MM.1S (cell line): ENCODE measurements around the gene ZNF740.

ENCODE experiments used
- DNase-seq: peaks from one replicate; pipeline ENCODE4 v3.0.0-alpha.2; 2015
- H2AFZ ChIP-seq: fragments of 300-600 bp; sonication (generic); 2 replicates; pipeline ENCODE4 v1.6.0; 2016; ENCODE audit warnings: antibody characterized with exemption, low read length
- H3F3A ChIP-seq: fragments of 300-600 bp; sonication (generic); 2 replicates; pipeline ENCODE4 v1.6.1; 2016; ENCODE audit warnings: mild to moderate bottlenecking, antibody characterized with exemption, low read length, moderate library complexity, mixed read lengths; ENCODE audit not compliant: insufficient read depth
- H3K27ac ChIP-seq: fragments of 300-600 bp; sonication (generic); 2 replicates; pipeline ENCODE4 v1.5.1; 2016; ENCODE audit warnings: mild to moderate bottlenecking, low read length
- H3K27me3 ChIP-seq: fragments of 300-600 bp; sonication (generic); replicated peaks from 2 replicates; pipeline ENCODE4 v1.6.0; 2016; ENCODE audit warnings: low read length; ENCODE audit not compliant: insufficient read depth
- H3K36me3 ChIP-seq: fragments of 300-600 bp; sonication (generic); replicated peaks from 2 replicates; pipeline ENCODE4 v1.6.1; 2016; ENCODE audit warnings: mild to moderate bottlenecking, low read length, mixed read lengths; ENCODE audit not compliant: insufficient read depth
- H3K4me1 ChIP-seq: fragments of 300-600 bp; sonication (generic); 2 replicates; pipeline ENCODE4 v1.6.1; 2016; ENCODE audit warnings: low read length, mixed read lengths
- H3K4me2 ChIP-seq: fragments of 300-600 bp; sonication (generic); 2 replicates; pipeline ENCODE4 v1.6.0; 2016; ENCODE audit warnings: low read depth, low read length
- H3K4me3 ChIP-seq: fragments of 300-600 bp; sonication (generic); 2 replicates; pipeline ENCODE4 v1.5.1; 2016; ENCODE audit warnings: low read length, mixed read lengths
- H3K79me2 ChIP-seq: fragments of 300-600 bp; sonication (generic); 2 replicates; pipeline ENCODE4 v1.6.1; 2016; ENCODE audit warnings: mixed run types, low read length, mixed read lengths
- H3K9ac ChIP-seq: fragments of 300-600 bp; sonication (generic); 2 replicates; pipeline ENCODE4 v1.6.1; 2016; ENCODE audit warnings: low read length, mixed read lengths
- H3K9me2 ChIP-seq: fragments of 300-600 bp; sonication (generic); replicated peaks from 2 replicates; pipeline ENCODE4 v1.6.1; 2016; ENCODE audit warnings: mild to moderate bottlenecking, low read length, mixed read lengths; ENCODE audit not compliant: insufficient read depth
- H3K9me3 ChIP-seq: fragments of 300-600 bp; sonication (generic); replicated peaks from 2 replicates; pipeline ENCODE4 v1.6.1; 2016; ENCODE audit warnings: mild to moderate bottlenecking, low read length, mixed read lengths; ENCODE audit not compliant: insufficient read depth
- H4K20me1 ChIP-seq: fragments of 300-600 bp; sonication (generic); 2 replicates; pipeline ENCODE4 v1.6.1; 2016; ENCODE audit warnings: mild to moderate bottlenecking, low read length, moderate library complexity, mixed read lengths; ENCODE audit not compliant: insufficient read depth
- EZH2 ChIP-seq: fragments of 300-600 bp; sonication (generic); optimal IDR thresholded peaks from 2 replicates; pipeline ENCODE3; 2017; ENCODE audit warnings: low read depth, mild to moderate bottlenecking, antibody characterized with exemption, low read length, mixed read lengths
- EZH2phosphoT487 ChIP-seq: fragments of 300-600 bp; sonication (generic); IDR thresholded peaks from 2 replicates; pipeline ENCODE4 v1.6.1; 2018; ENCODE audit warnings: antibody characterized with exemption, low read length
- TF ChIP-seq, protein P1 (sequence below): fragments of 300-600 bp; sonication (generic); IDR thresholded peaks from 2 replicates; pipeline ENCODE4 v1.5.1; 2016; ENCODE audit warnings: antibody characterized with exemption, low read length, mixed read lengths

Gene ZNF740

DNA sequence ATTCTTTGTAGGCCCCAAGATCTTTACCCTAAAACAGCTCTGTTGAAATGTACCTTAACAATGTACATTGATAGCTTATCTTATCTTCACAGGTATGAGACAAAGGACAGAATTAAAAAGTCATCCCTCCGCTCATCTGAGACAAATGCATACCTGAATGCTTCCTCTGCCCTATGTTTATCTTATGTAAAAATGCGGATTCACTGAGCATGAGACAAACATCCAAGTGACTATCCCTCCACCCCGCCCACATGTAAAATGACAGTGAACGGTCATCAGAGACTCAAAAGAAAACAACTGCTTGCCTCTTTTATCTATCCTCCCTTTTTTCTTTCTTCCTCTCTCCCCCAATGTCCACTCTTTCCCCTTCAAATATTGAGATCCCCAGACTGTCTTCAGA lies 37.2 kb upstream of the ZNF740 start:
- H3K27ac ChIP-seq: no peak overlapping the region
- no peaks in the 10 kb centered on the region for H3K9me3 ChIP-seq
- no peaks in the 10 kb centered on the region for H3K4me1 ChIP-seq
- no peaks in the 10 kb centered on the region for H3K79me2 ChIP-seq
- no peaks in the 10 kb centered on the region for H3K27me3 ChIP-seq
- DNase-seq: no peak
- H3K9me2 ChIP-seq: no peaks in the 10 kb centered on the region
- peaks cover 5% of the 10 kb centered on the region; the same call in 1 of the 2 replicates for H3F3A ChIP-seq
- TF ChIP-seq EZH2: no peak
- TF ChIP-seq EZH2phosphoT487: no peak
- TF ChIP-seq, protein P1, sequence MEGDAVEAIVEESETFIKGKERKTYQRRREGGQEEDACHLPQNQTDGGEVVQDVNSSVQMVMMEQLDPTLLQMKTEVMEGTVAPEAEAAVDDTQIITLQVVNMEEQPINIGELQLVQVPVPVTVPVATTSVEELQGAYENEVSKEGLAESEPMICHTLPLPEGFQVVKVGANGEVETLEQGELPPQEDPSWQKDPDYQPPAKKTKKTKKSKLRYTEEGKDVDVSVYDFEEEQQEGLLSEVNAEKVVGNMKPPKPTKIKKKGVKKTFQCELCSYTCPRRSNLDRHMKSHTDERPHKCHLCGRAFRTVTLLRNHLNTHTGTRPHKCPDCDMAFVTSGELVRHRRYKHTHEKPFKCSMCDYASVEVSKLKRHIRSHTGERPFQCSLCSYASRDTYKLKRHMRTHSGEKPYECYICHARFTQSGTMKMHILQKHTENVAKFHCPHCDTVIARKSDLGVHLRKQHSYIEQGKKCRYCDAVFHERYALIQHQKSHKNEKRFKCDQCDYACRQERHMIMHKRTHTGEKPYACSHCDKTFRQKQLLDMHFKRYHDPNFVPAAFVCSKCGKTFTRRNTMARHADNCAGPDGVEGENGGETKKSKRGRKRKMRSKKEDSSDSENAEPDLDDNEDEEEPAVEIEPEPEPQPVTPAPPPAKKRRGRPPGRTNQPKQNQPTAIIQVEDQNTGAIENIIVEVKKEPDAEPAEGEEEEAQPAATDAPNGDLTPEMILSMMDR: no peak
- H3K36me3 ChIP-seq: no peaks in the 10 kb centered on the region
- no peak overlapping the region for H3K9ac ChIP-seq
- H2AFZ ChIP-seq: no peak overlapping the region
- no peak overlapping the region for H3K4me2 ChIP-seq
- H3K4me3 ChIP-seq: no peak overlapping the region
- no peaks in the 10 kb centered on the region for H4K20me1 ChIP-seq

DNA sequence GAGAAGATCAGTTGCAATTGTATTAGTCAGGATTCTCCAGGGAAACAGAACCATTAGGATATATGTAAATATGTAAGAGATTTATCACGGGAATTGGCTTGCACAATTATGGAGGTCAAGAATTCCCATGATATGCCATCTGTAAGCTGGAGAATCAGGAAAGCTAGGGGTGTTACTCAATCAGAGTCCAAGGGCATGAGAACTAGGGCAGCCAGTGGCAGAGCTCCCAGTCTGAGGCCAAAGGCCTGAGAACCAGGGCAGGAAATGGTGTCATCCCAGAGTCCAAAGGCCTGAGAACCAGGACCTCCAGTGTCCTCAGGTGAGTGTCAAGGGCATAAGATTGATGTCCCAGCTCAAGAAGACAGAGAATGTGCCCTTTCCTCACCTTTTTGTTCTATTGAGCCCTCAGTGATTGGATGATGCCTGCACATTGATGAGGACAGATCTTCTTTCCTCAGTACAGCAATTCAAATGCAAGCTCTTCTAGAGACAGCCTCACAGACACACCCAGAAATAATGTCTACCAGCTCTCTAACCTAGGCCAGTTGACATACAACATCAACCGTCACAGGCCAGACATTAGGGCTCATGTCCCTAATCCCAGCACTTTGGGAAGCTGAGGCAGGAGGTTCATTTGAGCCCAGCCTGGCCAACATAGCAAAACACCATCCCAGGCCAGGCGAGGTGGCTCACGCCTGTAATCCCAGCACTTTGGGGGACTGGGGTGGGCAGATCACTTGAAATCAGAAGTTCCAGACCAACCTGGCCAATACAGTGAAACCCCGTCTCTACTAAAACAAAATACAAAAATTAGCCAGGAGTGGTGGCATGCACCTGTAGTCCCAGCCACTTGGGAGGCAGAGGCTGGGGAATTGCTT lies 34.9 kb upstream of the ZNF740 start:
- DNase-seq: no peak
- no peaks in the 10 kb centered on the region for H3K4me1 ChIP-seq
- no peaks in the 10 kb centered on the region for H3K27me3 ChIP-seq
- peaks cover 5% of the 10 kb centered on the region; the same call in 1 of the 2 replicates for H3F3A ChIP-seq
- H3K4me3 ChIP-seq: no peak overlapping the region
- H4K20me1 ChIP-seq: no peaks in the 10 kb centered on the region
- no peak overlapping the region for H3K27ac ChIP-seq
- no peaks in the 10 kb centered on the region for H3K9me3 ChIP-seq
- TF ChIP-seq EZH2phosphoT487 (no peak), EZH2 (no peak)
- TF ChIP-seq, protein P1: no peak
- H3K79me2 ChIP-seq: no peaks in the 10 kb centered on the region
- no peak overlapping the region for H2AFZ ChIP-seq
- no peak overlapping the region for H3K4me2 ChIP-seq
- H3K9me2 ChIP-seq: no peaks in the 10 kb centered on the region
- no peak overlapping the region for H3K9ac ChIP-seq
- H3K36me3 ChIP-seq: no peaks in the 10 kb centered on the region

- H3K27me3 ChIP-seq: no peaks in the 10 kb centered on the region
- DNase-seq: no peak
- no peaks in the 10 kb centered on the region for H3K79me2 ChIP-seq
- H4K20me1 ChIP-seq: no peaks in the 10 kb centered on the region
- no peak overlapping the region for H3K4me2 ChIP-seq
- TF ChIP-seq, protein P1: no peak
- TF ChIP-seq EZH2phosphoT487: no peak
- no peak for TF ChIP-seq EZH2
- H3K4me3 ChIP-seq: no peak overlapping the region
- H3K9me3 ChIP-seq: no peaks in the 10 kb centered on the region
- no peaks in the 10 kb centered on the region for H3K4me1 ChIP-seq
- peaks cover 5% of the 10 kb centered on the region; the same call in 1 of the 2 replicates for H3F3A ChIP-seq
- no peak overlapping the region for H3K27ac ChIP-seq
- no peak overlapping the region for H2AFZ ChIP-seq
- H3K9ac ChIP-seq: no peak overlapping the region
- H3K9me2 ChIP-seq: no peaks in the 10 kb centered on the region
- no peaks in the 10 kb centered on the region for H3K36me3 ChIP-seq
Observed at GRCh38 chr12:53147181-53147580, 33.3 kb upstream of the ZNF740 start.
